ENCODE measurements around the gene KCND2. TPM values are rescaled to one million over a fixed set of nuclear protein-coding genes. Genes with fewer than 3 reads are reported as not detected.

The KCND2 gene
- total and polyA plus RNA-seq, 2 donors, result 0.11 to 0.19 TPM

DNA sequence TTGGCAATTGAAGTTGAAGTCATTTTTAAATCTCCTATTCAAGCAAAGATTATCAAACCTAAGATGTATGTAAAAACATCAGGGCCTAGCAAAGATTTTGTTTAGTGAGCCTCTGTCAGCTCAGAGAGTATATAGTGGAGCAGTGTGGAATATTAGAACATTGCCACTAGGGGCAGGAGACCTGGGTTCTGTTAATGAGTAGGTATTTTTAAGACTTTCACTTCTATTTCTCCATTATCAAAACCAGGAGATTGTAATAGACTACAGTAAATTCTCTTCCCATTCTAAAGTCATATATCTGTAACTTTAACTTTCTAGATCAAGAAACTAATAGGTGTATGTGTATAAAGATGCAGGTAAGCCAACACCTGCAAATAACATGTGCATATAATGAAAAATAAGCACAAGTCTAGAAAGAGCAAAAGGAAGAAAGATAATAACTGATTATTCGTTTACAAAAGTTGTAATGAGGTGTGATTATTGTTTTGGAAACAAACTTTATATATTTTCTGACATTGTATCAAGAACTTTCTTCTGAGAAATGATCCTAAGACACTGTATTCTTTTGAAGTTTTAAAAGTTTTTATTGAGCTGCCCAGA is 64.4 kb downstream of the KCND2 start:
- Histone ChIP-seq H3K36me3 (ENCODE audit: control insufficient read depth in 2 of 2, insufficient read depth in 2 of 2, low read length in 1 of 2) (no peaks in the 10 kb centered on the region), H3K27me3 (ENCODE audit: control insufficient read depth in 2 of 2, insufficient read depth in 1 of 2, low read length in 1 of 2) (no peaks in the 10 kb centered on the region), H3K9me3 (ENCODE audit: control insufficient read depth in 2 of 2, insufficient read depth in 1 of 2, low read length in 1 of 2) (no peaks in the 10 kb centered on the region), H3K27ac (ENCODE audit: low read depth in 1 of 2, low read length in 1 of 2) (no peak overlapping the region), H3K4me3 (ENCODE audit: low read length in 2 of 2) (no peak overlapping the region), H3K4me1 (ENCODE audit: control insufficient read depth in 2 of 2, insufficient read depth in 2 of 2, low read length in 2 of 2) (no peaks in the 10 kb centered on the region)
- no peak for DNase-seq (ENCODE audit: low read depth in 6 of 9, low spot score in 9 of 9)
- WGBS, result 53% methylated on average over 1 of the region's 1 CpG

DNA sequence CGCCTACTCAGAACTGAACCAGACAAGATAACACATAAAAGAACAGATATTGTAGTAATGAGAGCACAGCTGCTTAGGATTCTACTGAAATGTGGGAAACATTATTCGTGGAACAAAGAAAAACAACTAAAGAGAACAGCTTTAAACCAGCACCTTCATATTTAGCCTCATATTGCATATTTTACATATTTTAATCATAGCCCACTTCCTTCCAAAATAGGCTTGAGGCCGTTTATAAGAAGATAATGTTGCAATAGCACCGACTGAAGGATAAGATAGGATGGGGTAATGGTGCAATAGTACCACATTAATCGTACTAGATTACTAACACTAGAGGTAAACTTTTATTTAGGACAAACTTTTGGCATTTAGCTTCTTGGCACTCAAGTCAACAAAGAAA is 71.3 kb downstream of the KCND2 start:
- Histone ChIP-seq H3K4me3 (ENCODE audit: low read length in 2 of 2) (no peak overlapping the region), H3K27me3 (ENCODE audit: control insufficient read depth in 2 of 2, insufficient read depth in 1 of 2, low read length in 1 of 2) (no peaks in the 10 kb centered on the region), H3K27ac (ENCODE audit: low read depth in 1 of 2, low read length in 1 of 2) (no peak overlapping the region), H3K9me3 (ENCODE audit: control insufficient read depth in 2 of 2, insufficient read depth in 1 of 2, low read length in 1 of 2) (no peaks in the 10 kb centered on the region), H3K4me1 (ENCODE audit: control insufficient read depth in 2 of 2, insufficient read depth in 2 of 2, low read length in 2 of 2) (no peaks in the 10 kb centered on the region), H3K36me3 (ENCODE audit: control insufficient read depth in 2 of 2, insufficient read depth in 2 of 2, low read length in 1 of 2) (no peaks in the 10 kb centered on the region)
- 90% methylated on average over 5 of the region's 5 CpGs for WGBS
- no peak for DNase-seq (ENCODE audit: low read depth in 6 of 9, low spot score in 9 of 9)

DNA sequence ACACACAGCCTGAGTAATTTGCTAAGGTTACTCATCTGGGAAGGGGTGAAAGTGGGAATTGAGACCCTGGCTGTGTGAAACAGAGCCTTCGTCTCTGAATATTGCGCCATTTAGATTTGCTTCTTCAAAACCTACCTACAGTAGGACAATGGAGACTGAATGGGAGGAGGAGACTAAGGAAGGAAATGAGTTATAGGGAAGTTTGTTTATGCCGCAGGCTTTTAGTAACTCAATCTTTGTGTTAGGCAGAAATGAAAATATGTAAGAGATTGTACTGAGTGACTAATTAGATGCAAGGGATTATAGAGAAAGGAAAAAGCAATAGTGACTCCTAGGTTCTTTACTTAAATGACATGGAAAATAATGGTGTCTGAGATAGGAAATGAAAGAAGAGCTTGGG is 80.2 kb downstream of the KCND2 start:
- 85% methylated on average over 3 of the region's 3 CpGs for WGBS
- Histone ChIP-seq H3K27ac (ENCODE audit: low read depth in 1 of 2, low read length in 1 of 2) (no peak overlapping the region), H3K27me3 (ENCODE audit: control insufficient read depth in 2 of 2, insufficient read depth in 1 of 2, low read length in 1 of 2) (no peaks in the 10 kb centered on the region), H3K36me3 (ENCODE audit: control insufficient read depth in 2 of 2, insufficient read depth in 2 of 2, low read length in 1 of 2) (no peaks in the 10 kb centered on the region), H3K4me1 (ENCODE audit: control insufficient read depth in 2 of 2, insufficient read depth in 2 of 2, low read length in 2 of 2) (no peaks in the 10 kb centered on the region), H3K4me3 (ENCODE audit: low read length in 2 of 2) (no peak overlapping the region), H3K9me3 (ENCODE audit: control insufficient read depth in 2 of 2, insufficient read depth in 1 of 2, low read length in 1 of 2) (no peaks in the 10 kb centered on the region)
- no peak for DNase-seq (ENCODE audit: low read depth in 6 of 9, low spot score in 9 of 9)

DNA sequence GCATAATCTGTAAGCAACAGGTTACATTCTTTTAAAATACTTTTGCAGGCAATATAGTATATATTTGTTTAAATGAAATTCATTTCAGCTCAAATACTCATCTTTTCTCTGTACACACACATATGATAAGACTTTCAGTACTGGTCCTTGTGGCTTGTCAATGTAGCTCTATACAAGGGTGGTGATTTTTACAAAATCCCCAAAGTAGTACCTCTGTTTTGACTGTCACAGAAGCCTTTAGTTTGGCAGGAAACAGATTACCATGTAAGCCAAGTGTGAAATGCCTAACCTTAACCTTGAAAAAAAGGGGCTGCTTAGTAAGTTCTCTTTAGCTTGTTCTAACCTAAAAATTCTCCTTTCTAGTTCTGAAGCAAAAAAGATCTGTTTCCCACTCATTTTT is 87.9 kb downstream of the KCND2 start:
- Histone ChIP-seq H3K27me3 (ENCODE audit: control insufficient read depth in 2 of 2, insufficient read depth in 1 of 2, low read length in 1 of 2) (no peaks in the 10 kb centered on the region), H3K4me3 (ENCODE audit: low read length in 2 of 2) (no peak overlapping the region), H3K9me3 (ENCODE audit: control insufficient read depth in 2 of 2, insufficient read depth in 1 of 2, low read length in 1 of 2) (no peaks in the 10 kb centered on the region), H3K4me1 (ENCODE audit: control insufficient read depth in 2 of 2, insufficient read depth in 2 of 2, low read length in 2 of 2) (no peaks in the 10 kb centered on the region), H3K27ac (ENCODE audit: low read depth in 1 of 2, low read length in 1 of 2) (no peak overlapping the region), H3K36me3 (ENCODE audit: control insufficient read depth in 2 of 2, insufficient read depth in 2 of 2, low read length in 1 of 2) (no peaks in the 10 kb centered on the region)
- no peak for DNase-seq (ENCODE audit: low read depth in 6 of 9, low spot score in 9 of 9)

DNA sequence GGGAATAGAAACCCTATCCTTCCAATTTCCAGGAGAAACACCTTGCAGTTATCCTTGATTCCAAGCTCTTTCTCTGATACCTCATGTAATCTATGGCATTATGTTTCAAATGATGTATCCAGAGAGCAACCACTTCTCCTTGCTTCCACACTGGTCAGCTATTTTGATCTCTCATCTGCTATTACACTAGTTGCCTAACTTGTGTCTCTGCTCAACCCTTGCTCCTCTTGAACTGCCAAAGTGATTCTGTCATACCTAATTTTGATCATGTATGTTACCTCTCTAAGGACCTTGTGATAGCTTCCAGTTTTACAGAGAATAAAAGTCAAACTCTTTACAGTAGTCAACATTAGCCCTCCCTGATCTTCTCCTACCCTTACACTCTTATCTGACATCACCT is 90.4 kb downstream of the KCND2 start:
- Histone ChIP-seq H3K36me3 (ENCODE audit: control insufficient read depth in 2 of 2, insufficient read depth in 2 of 2, low read length in 1 of 2) (no peaks in the 10 kb centered on the region), H3K27me3 (ENCODE audit: control insufficient read depth in 2 of 2, insufficient read depth in 1 of 2, low read length in 1 of 2) (no peaks in the 10 kb centered on the region), H3K9me3 (ENCODE audit: control insufficient read depth in 2 of 2, insufficient read depth in 1 of 2, low read length in 1 of 2) (no peaks in the 10 kb centered on the region), H3K4me3 (ENCODE audit: low read length in 2 of 2) (no peak overlapping the region), H3K4me1 (ENCODE audit: control insufficient read depth in 2 of 2, insufficient read depth in 2 of 2, low read length in 2 of 2) (no peaks in the 10 kb centered on the region), H3K27ac (ENCODE audit: low read depth in 1 of 2, low read length in 1 of 2) (no peak overlapping the region)
- no peak for DNase-seq (ENCODE audit: low read depth in 6 of 9, low spot score in 9 of 9)

DNA sequence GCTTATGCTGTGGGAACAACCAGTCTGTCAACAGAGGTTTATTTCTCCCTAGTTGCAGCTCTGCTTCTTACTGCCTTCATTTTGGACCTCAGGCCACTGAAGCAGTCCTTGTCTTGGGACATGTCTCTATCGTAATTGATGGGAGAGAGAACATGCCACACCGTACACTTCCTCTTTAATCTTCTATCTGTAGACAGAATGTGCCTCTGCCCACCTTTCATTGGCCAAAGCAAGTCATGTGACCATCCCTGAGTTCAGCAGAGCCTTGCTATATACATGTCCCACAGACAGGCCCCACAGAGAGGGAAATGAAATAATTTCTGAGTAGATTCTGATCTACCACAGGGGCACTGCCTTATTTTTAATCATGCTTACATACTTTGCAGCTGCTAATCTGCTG is 98.0 kb downstream of the KCND2 start:
- DNase-seq (ENCODE audit: low read depth in 6 of 9, low spot score in 9 of 9), result no peak
- no peaks in the 10 kb centered on the region for H3K9me3 ChIP-seq (ENCODE audit: control insufficient read depth in 2 of 2, insufficient read depth in 1 of 2, low read length in 1 of 2)
- no peaks in the 10 kb centered on the region for H3K27me3 ChIP-seq (ENCODE audit: control insufficient read depth in 2 of 2, insufficient read depth in 1 of 2, low read length in 1 of 2)
- no peak overlapping the region for H3K4me3 ChIP-seq (ENCODE audit: low read length in 2 of 2)
- WGBS, result 86% methylated on average over 2 of the region's 2 CpGs
- H3K4me1 ChIP-seq (ENCODE audit: control insufficient read depth in 2 of 2, insufficient read depth in 2 of 2, low read length in 2 of 2), result no peaks in the 10 kb centered on the region
- no peak overlapping the region for H3K27ac ChIP-seq (ENCODE audit: low read depth in 1 of 2, low read length in 1 of 2)
- H3K36me3 ChIP-seq (ENCODE audit: control insufficient read depth in 2 of 2, insufficient read depth in 2 of 2, low read length in 1 of 2), result no peaks in the 10 kb centered on the region

DNA sequence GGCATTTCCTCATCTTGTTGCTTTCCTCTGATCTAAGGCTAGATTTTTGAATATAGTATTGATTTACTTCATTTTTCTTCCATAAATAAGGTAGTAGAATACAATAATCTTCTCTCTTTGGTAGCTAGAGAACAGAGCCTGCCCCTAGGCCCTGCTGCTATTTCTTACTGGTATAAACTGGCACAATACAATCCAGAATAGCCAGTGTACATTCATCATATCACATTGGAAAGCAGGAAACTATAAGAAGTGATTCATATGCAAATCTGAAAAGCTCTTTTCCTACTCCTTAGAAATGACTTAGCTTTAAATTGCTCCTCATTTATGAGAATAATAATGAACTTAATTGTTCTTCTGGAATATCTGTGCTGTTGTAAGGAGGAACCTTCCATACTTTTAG is 100.2 kb downstream of the KCND2 start:
- H3K27me3 ChIP-seq (ENCODE audit: control insufficient read depth in 2 of 2, insufficient read depth in 1 of 2, low read length in 1 of 2), result no peaks in the 10 kb centered on the region
- DNase-seq (ENCODE audit: low read depth in 6 of 9, low spot score in 9 of 9), result no peak
- no peak overlapping the region for H3K4me3 ChIP-seq (ENCODE audit: low read length in 2 of 2)

DNA sequence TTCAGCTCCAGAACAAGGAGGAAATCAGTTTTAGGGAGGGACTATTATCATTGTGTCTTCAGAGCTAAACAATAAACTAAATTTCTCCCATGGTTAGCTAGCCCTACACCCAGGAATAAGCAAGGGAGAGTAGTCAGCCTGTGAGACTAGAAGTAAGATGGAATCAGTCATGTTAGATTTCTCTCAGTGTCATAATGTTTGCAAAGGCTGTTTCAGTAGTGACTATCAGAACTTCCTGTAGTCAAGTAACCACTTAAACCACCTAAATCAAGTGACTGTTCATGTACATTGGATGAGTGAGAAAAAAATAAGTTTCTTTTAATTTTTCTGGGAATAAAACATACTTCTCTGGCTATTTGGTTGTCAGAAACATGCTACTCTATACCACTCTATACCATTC is 121.6 kb downstream of the KCND2 start:
- H3K9me3 ChIP-seq (ENCODE audit: control insufficient read depth in 2 of 2, insufficient read depth in 1 of 2, low read length in 1 of 2), result no peaks in the 10 kb centered on the region
- H3K27me3 ChIP-seq (ENCODE audit: control insufficient read depth in 2 of 2, insufficient read depth in 1 of 2, low read length in 1 of 2), result no peaks in the 10 kb centered on the region
- no peak for DNase-seq (ENCODE audit: low read depth in 6 of 9, low spot score in 9 of 9)
- no peak overlapping the region for H3K27ac ChIP-seq (ENCODE audit: low read depth in 1 of 2, low read length in 1 of 2)
- H3K4me1 ChIP-seq (ENCODE audit: control insufficient read depth in 2 of 2, insufficient read depth in 2 of 2, low read length in 2 of 2), result no peaks in the 10 kb centered on the region
- no peak overlapping the region for H3K4me3 ChIP-seq (ENCODE audit: low read length in 2 of 2)
- H3K36me3 ChIP-seq (ENCODE audit: control insufficient read depth in 2 of 2, insufficient read depth in 2 of 2, low read length in 1 of 2), result no peaks in the 10 kb centered on the region

More for the DNA sequence above, 100.2 kb downstream of the KCND2 start:
- H3K27ac ChIP-seq (ENCODE audit: low read depth in 1 of 2, low read length in 1 of 2), result no peak overlapping the region
- no peaks in the 10 kb centered on the region for H3K9me3 ChIP-seq (ENCODE audit: control insufficient read depth in 2 of 2, insufficient read depth in 1 of 2, low read length in 1 of 2)
- no peaks in the 10 kb centered on the region for H3K4me1 ChIP-seq (ENCODE audit: control insufficient read depth in 2 of 2, insufficient read depth in 2 of 2, low read length in 2 of 2)
- H3K36me3 ChIP-seq (ENCODE audit: control insufficient read depth in 2 of 2, insufficient read depth in 2 of 2, low read length in 1 of 2), result no peaks in the 10 kb centered on the region

DNA sequence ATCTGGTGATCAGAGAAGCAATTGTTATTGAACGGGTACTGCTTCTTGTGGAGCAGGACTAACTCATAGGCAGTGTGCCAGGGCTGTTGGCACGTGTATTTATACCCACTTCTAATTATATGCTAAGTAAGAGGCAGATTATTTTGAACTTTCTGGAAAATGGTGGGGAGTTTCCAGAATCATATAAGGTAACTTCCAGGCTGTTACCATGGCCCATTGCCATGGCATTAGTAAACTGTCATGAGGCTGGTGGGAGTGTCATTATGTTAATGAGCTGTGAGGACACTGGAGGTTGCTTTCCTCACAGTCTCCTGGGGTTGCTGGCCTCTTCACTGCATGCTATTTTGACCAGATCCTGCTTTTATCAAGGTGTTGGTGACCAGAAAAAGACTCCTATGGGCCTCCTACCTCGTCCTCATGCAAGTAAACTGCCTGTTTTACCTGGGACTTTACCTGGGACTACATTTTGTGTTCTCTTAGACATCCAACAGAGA is 122.6 kb downstream of the KCND2 start:
- Histone ChIP-seq H3K9me3 (ENCODE audit: control insufficient read depth in 2 of 2, insufficient read depth in 1 of 2, low read length in 1 of 2) (no peaks in the 10 kb centered on the region), H3K36me3 (ENCODE audit: control insufficient read depth in 2 of 2, insufficient read depth in 2 of 2, low read length in 1 of 2) (no peaks in the 10 kb centered on the region), H3K4me1 (ENCODE audit: control insufficient read depth in 2 of 2, insufficient read depth in 2 of 2, low read length in 2 of 2) (no peaks in the 10 kb centered on the region), H3K4me3 (ENCODE audit: low read length in 2 of 2) (no peak overlapping the region), H3K27me3 (ENCODE audit: control insufficient read depth in 2 of 2, insufficient read depth in 1 of 2, low read length in 1 of 2) (no peaks in the 10 kb centered on the region), H3K27ac (ENCODE audit: low read depth in 1 of 2, low read length in 1 of 2) (no peak overlapping the region)
- no peak for DNase-seq (ENCODE audit: low read depth in 6 of 9, low spot score in 9 of 9)
- WGBS, result 73% methylated on average over 3 of the region's 3 CpGs
